ENCODE data around the gene WDR20. TPM values are rescaled to one million over a fixed set of nuclear protein-coding genes. Genes with fewer than 3 reads are reported as not detected.
A peak's percentile ranks its signal among the peaks of the same experiment; 100 is the strongest.

Gene WDR20
- total RNA-seq, 1 experiment from 2014 or later: 25.6 TPM

GRCh38 chr14:102200690-102201352, 61.1 kb downstream of the WDR20 start:
- Mint-ChIP-seq H3K27ac (peak overlapping the region; percentile 61; the same call in 1 of the 2 replicates), H3K9me3 (no peaks in the 10 kb centered on the region), H3K4me3 (no peak overlapping the region), H3K4me1 (peaks cover 3% of the 10 kb centered on the region; the same call in 1 of the 2 replicates), H3K27me3 (ENCODE audit: low read depth) (no peaks in the 10 kb centered on the region), H3K36me3 (peaks cover 16% of the 10 kb centered on the region)
- no peak for ATAC-seq
- ChIA-PET CTCF (interaction anchor here (0.5 kb wide), 1 partner anchor 100 kb away, joined by 3 read pairs; no protein-coding TSS in a partner anchor), POLR2A (no interaction called here)
- DNase-seq (ENCODE audit: low spot score): no peak
- no peak for TF ChIP-seq USF1 (CRISPR knock-in tag; IDR thresholded peaks at IDR 0.05)
- no peak for TF ChIP-seq FOXP1 (CRISPR knock-in tag; IDR thresholded peaks at IDR 0.05; ENCODE audit: borderline replicate concordance)
- TF ChIP-seq CREB1 (CRISPR knock-in tag; IDR thresholded peaks at IDR 0.05): no peak
- no peak for TF ChIP-seq ATF1 (CRISPR knock-in tag; IDR thresholded peaks at IDR 0.05)
- no peak for TF ChIP-seq CBFB (CRISPR knock-in tag; IDR thresholded peaks at IDR 0.05; ENCODE audit: low read depth)
- TF ChIP-seq, protein P1, sequence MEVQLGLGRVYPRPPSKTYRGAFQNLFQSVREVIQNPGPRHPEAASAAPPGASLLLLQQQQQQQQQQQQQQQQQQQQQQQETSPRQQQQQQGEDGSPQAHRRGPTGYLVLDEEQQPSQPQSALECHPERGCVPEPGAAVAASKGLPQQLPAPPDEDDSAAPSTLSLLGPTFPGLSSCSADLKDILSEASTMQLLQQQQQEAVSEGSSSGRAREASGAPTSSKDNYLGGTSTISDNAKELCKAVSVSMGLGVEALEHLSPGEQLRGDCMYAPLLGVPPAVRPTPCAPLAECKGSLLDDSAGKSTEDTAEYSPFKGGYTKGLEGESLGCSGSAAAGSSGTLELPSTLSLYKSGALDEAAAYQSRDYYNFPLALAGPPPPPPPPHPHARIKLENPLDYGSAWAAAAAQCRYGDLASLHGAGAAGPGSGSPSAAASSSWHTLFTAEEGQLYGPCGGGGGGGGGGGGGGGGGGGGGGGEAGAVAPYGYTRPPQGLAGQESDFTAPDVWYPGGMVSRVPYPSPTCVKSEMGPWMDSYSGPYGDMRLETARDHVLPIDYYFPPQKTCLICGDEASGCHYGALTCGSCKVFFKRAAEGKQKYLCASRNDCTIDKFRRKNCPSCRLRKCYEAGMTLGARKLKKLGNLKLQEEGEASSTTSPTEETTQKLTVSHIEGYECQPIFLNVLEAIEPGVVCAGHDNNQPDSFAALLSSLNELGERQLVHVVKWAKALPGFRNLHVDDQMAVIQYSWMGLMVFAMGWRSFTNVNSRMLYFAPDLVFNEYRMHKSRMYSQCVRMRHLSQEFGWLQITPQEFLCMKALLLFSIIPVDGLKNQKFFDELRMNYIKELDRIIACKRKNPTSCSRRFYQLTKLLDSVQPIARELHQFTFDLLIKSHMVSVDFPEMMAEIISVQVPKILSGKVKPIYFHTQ (CRISPR knock-in tag; IDR thresholded peaks at IDR 0.05): no peak
- TF ChIP-seq, protein P2, sequence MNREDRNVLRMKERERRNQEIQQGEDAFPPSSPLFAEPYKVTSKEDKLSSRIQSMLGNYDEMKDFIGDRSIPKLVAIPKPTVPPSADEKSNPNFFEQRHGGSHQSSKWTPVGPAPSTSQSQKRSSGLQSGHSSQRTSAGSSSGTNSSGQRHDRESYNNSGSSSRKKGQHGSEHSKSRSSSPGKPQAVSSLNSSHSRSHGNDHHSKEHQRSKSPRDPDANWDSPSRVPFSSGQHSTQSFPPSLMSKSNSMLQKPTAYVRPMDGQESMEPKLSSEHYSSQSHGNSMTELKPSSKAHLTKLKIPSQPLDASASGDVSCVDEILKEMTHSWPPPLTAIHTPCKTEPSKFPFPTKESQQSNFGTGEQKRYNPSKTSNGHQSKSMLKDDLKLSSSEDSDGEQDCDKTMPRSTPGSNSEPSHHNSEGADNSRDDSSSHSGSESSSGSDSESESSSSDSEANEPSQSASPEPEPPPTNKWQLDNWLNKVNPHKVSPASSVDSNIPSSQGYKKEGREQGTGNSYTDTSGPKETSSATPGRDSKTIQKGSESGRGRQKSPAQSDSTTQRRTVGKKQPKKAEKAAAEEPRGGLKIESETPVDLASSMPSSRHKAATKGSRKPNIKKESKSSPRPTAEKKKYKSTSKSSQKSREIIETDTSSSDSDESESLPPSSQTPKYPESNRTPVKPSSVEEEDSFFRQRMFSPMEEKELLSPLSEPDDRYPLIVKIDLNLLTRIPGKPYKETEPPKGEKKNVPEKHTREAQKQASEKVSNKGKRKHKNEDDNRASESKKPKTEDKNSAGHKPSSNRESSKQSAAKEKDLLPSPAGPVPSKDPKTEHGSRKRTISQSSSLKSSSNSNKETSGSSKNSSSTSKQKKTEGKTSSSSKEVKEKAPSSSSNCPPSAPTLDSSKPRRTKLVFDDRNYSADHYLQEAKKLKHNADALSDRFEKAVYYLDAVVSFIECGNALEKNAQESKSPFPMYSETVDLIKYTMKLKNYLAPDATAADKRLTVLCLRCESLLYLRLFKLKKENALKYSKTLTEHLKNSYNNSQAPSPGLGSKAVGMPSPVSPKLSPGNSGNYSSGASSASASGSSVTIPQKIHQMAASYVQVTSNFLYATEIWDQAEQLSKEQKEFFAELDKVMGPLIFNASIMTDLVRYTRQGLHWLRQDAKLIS (CRISPR knock-in tag; IDR thresholded peaks at IDR 0.05; ENCODE audit: borderline replicate concordance): no peak
- TF ChIP-seq, protein P3, sequence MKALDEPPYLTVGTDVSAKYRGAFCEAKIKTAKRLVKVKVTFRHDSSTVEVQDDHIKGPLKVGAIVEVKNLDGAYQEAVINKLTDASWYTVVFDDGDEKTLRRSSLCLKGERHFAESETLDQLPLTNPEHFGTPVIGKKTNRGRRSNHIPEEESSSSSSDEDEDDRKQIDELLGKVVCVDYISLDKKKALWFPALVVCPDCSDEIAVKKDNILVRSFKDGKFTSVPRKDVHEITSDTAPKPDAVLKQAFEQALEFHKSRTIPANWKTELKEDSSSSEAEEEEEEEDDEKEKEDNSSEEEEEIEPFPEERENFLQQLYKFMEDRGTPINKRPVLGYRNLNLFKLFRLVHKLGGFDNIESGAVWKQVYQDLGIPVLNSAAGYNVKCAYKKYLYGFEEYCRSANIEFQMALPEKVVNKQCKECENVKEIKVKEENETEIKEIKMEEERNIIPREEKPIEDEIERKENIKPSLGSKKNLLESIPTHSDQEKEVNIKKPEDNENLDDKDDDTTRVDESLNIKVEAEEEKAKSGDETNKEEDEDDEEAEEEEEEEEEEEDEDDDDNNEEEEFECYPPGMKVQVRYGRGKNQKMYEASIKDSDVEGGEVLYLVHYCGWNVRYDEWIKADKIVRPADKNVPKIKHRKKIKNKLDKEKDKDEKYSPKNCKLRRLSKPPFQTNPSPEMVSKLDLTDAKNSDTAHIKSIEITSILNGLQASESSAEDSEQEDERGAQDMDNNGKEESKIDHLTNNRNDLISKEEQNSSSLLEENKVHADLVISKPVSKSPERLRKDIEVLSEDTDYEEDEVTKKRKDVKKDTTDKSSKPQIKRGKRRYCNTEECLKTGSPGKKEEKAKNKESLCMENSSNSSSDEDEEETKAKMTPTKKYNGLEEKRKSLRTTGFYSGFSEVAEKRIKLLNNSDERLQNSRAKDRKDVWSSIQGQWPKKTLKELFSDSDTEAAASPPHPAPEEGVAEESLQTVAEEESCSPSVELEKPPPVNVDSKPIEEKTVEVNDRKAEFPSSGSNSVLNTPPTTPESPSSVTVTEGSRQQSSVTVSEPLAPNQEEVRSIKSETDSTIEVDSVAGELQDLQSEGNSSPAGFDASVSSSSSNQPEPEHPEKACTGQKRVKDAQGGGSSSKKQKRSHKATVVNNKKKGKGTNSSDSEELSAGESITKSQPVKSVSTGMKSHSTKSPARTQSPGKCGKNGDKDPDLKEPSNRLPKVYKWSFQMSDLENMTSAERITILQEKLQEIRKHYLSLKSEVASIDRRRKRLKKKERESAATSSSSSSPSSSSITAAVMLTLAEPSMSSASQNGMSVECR (CRISPR knock-in tag; IDR thresholded peaks at IDR 0.05; ENCODE audit: borderline replicate concordance): no peak
- TF ChIP-seq, protein P4, sequence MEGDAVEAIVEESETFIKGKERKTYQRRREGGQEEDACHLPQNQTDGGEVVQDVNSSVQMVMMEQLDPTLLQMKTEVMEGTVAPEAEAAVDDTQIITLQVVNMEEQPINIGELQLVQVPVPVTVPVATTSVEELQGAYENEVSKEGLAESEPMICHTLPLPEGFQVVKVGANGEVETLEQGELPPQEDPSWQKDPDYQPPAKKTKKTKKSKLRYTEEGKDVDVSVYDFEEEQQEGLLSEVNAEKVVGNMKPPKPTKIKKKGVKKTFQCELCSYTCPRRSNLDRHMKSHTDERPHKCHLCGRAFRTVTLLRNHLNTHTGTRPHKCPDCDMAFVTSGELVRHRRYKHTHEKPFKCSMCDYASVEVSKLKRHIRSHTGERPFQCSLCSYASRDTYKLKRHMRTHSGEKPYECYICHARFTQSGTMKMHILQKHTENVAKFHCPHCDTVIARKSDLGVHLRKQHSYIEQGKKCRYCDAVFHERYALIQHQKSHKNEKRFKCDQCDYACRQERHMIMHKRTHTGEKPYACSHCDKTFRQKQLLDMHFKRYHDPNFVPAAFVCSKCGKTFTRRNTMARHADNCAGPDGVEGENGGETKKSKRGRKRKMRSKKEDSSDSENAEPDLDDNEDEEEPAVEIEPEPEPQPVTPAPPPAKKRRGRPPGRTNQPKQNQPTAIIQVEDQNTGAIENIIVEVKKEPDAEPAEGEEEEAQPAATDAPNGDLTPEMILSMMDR (IDR thresholded peaks at IDR 0.05): no peak
- TF ChIP-seq ETV6 (CRISPR knock-in tag; IDR thresholded peaks at IDR 0.05): no peak
- TF ChIP-seq, protein P5, sequence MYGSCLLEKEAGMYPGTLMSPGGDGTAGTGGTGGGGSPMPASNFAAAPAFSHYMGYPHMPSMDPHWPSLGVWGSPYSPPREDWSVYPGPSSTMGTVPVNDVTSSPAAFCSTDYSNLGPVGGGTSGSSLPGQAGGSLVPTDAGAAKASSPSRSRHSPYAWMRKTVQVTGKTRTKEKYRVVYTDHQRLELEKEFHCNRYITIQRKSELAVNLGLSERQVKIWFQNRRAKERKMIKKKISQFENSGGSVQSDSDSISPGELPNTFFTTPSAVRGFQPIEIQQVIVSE (CRISPR knock-in tag; IDR thresholded peaks at IDR 0.05; ENCODE audit: borderline replicate concordance): no peak
- TF ChIP-seq, protein P6, sequence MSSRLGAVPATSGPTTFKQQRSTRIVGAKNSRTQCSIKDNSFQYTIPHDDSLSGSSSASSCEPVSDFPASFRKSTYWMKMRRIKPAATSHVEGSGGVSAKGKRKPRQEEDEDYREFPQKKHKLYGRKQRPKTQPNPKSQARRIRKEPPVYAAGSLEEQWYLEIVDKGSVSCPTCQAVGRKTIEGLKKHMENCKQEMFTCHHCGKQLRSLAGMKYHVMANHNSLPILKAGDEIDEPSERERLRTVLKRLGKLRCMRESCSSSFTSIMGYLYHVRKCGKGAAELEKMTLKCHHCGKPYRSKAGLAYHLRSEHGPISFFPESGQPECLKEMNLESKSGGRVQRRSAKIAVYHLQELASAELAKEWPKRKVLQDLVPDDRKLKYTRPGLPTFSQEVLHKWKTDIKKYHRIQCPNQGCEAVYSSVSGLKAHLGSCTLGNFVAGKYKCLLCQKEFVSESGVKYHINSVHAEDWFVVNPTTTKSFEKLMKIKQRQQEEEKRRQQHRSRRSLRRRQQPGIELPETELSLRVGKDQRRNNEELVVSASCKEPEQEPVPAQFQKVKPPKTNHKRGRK (CRISPR knock-in tag; IDR thresholded peaks at IDR 0.05; ENCODE audit: borderline replicate concordance): no peak
- no peak for TF ChIP-seq ZNF416 (CRISPR knock-in tag; IDR thresholded peaks at IDR 0.05)
- TF ChIP-seq HMGXB4 (CRISPR knock-in tag; IDR thresholded peaks at IDR 0.05): no peak
- no peak for TF ChIP-seq ZNF263 (CRISPR knock-in tag; IDR thresholded peaks at IDR 0.05; ENCODE audit: low read depth)
- no peak for TF ChIP-seq NR1H2 (CRISPR knock-in tag; IDR thresholded peaks at IDR 0.05)

Data from WTC11 (cell line).